ENCODE results near the gene SCYGR1.
"Not testable (repeated sequence)": the region's sequence is repeated elsewhere in the genome, so short reads cannot be mapped to it uniquely, and the experiment has no call there.

SCYGR1 gene

GRCh38 chr2:227387583-227387982, at the start of gene SCYGR1:
Gene SCYGR1 (minus strand): TSS chr2:227387949. CDS start chr2:227387949, 0 bp downstream.
- DNase-seq (ENCODE audit: low read depth in 2 of 2) = not testable (repeated sequence)

GRCh38 chr2:227436436-227437174, 48.9 kb upstream of the SCYGR1 start:
- no peak for DNase-seq (ENCODE audit: low read depth in 2 of 2)

- no peak for DNase-seq (ENCODE audit: low read depth in 2 of 2)
Measured at GRCh38 chr2:227433171-227433570, 45.4 kb upstream of the SCYGR1 start.

GRCh38 chr2:227430639-227431038, 42.9 kb upstream of the SCYGR1 start:
- DNase-seq (ENCODE audit: low read depth in 2 of 2) = no peak

GRCh38 chr2:227428731-227429285, 41.1 kb upstream of the SCYGR1 start:
- DNase-seq (ENCODE audit: low read depth in 2 of 2) = no peak

- DNase-seq (ENCODE audit: low read depth in 2 of 2) = no peak
Measured at GRCh38 chr2:227423656-227424499, 36.1 kb upstream of the SCYGR1 start.

GRCh38 chr2:227420087-227421052, 32.6 kb upstream of the SCYGR1 start:
- no peak for DNase-seq (ENCODE audit: low read depth in 2 of 2)

GRCh38 chr2:227416701-227417100, 29.0 kb upstream of the SCYGR1 start:
- no peak for DNase-seq (ENCODE audit: low read depth in 2 of 2)

GRCh38 chr2:227415538-227416424, 28.0 kb upstream of the SCYGR1 start:
- DNase-seq (ENCODE audit: low read depth in 2 of 2) = no peak

GRCh38 chr2:227414846-227415245, 27.1 kb upstream of the SCYGR1 start:
- no peak for DNase-seq (ENCODE audit: low read depth in 2 of 2)

- no peak for DNase-seq (ENCODE audit: low read depth in 2 of 2)
Measured at GRCh38 chr2:227413371-227413770, 25.6 kb upstream of the SCYGR1 start.

- DNase-seq (ENCODE audit: low read depth in 2 of 2) = no peak
Measured at GRCh38 chr2:227412877-227413276, 25.1 kb upstream of the SCYGR1 start.

- DNase-seq (ENCODE audit: low read depth in 2 of 2) = no peak
Measured at GRCh38 chr2:227411990-227412350, 24.2 kb upstream of the SCYGR1 start.

GRCh38 chr2:227411320-227411989, 23.7 kb upstream of the SCYGR1 start:
- DNase-seq (ENCODE audit: low read depth in 2 of 2) = peak; percentile 27 to 63

- DNase-seq (ENCODE audit: low read depth in 2 of 2) = no peak
Measured at GRCh38 chr2:227410191-227410590, 22.4 kb upstream of the SCYGR1 start.

GRCh38 chr2:227407591-227408151, 19.9 kb upstream of the SCYGR1 start:
- no peak for DNase-seq (ENCODE audit: low read depth in 2 of 2)

GRCh38 chr2:227406177-227407031, 18.7 kb upstream of the SCYGR1 start:
- DNase-seq (ENCODE audit: low read depth in 2 of 2) = no peak

- DNase-seq (ENCODE audit: low read depth in 2 of 2) = no peak
Measured at GRCh38 chr2:227404585-227405271, 17.0 kb upstream of the SCYGR1 start.

All from stimulated activated CD4-positive, alpha-beta T cell treated with anti-CD3 and anti-CD28 coated beads, Interleukin-4, amount 100 ng/mL, for 48 hours (primary cell).